HuH-7.5 (cell line): ENCODE data around the gene GFRA1.
A peak's percentile ranks its signal among the peaks of the same experiment; 100 is the strongest.

Experiments used
- DNase-seq: peaks from one replicate; pipeline ENCODE4 v3.0.0; 2011; ENCODE audit warnings: low spot score

GFRA1 gene

GRCh38 chr10:116126239-116126638 lies 146.8 kb downstream of the GFRA1 start:
- no peak for DNase-seq

GRCh38 chr10:116125180-116125579 lies 147.8 kb downstream of the GFRA1 start:
- DNase-seq = no peak

GRCh38 chr10:116124777-116125176 lies 148.2 kb downstream of the GFRA1 start:
- DNase-seq = no peak

- DNase-seq = no peak
Observed at GRCh38 chr10:116122664-116123063, 150.3 kb downstream of the GFRA1 start.

GRCh38 chr10:116121640-116122525 lies 151.1 kb downstream of the GFRA1 start:
- DNase-seq = no peak

GRCh38 chr10:116120688-116121455 lies 152.1 kb downstream of the GFRA1 start:
- peak; percentile 52 for DNase-seq

GRCh38 chr10:116118847-116119246 lies 154.2 kb downstream of the GFRA1 start:
- DNase-seq = no peak

- DNase-seq = no peak
Observed at GRCh38 chr10:116115797-116116196, 157.2 kb downstream of the GFRA1 start.

GRCh38 chr10:116115036-116115641 lies 157.9 kb downstream of the GFRA1 start:
- DNase-seq = no peak

- DNase-seq = no peak
Observed at GRCh38 chr10:116113721-116114501, 159.1 kb downstream of the GFRA1 start.

GRCh38 chr10:116112232-116113231 lies 160.5 kb downstream of the GFRA1 start:
- no peak for DNase-seq

GRCh38 chr10:116111483-116112095 lies 161.4 kb downstream of the GFRA1 start:
- no peak for DNase-seq

GRCh38 chr10:116110736-116111135 lies 162.3 kb downstream of the GFRA1 start:
- DNase-seq = no peak

GRCh38 chr10:116109881-116110280 lies 163.1 kb downstream of the GFRA1 start:
- no peak for DNase-seq

GRCh38 chr10:116109481-116109880 lies 163.5 kb downstream of the GFRA1 start:
- no peak for DNase-seq

GRCh38 chr10:116108095-116108494 lies 164.9 kb downstream of the GFRA1 start:
- DNase-seq = no peak

- no peak for DNase-seq
Observed at GRCh38 chr10:116106611-116107010, 166.4 kb downstream of the GFRA1 start.

- DNase-seq = no peak
Observed at GRCh38 chr10:116105264-116105663, 167.7 kb downstream of the GFRA1 start.

- DNase-seq = no peak
Observed at GRCh38 chr10:116104210-116104932, 168.6 kb downstream of the GFRA1 start.

- no peak for DNase-seq
Observed at GRCh38 chr10:116103668-116104067, 169.3 kb downstream of the GFRA1 start.
